Measurements from ENCODE around the gene PDHA2. TPM values are rescaled to one million over a fixed set of nuclear protein-coding genes. Genes with fewer than 3 reads are reported as not detected.
"Not testable (repeated sequence)": the region's sequence is repeated elsewhere in the genome, so short reads cannot be mapped to it uniquely, and the experiment has no call there.

Gene PDHA2
- total RNA-seq, result not detected in 2 replicates

GRCh38 chr4:95839891-95840290 lies at the start of gene PDHA2:
PDHA2 (plus strand) TSS chr4:95840093; CDS start chr4:95840151, 58 bp downstream.
- intact Hi-C loops (cut with micrococcal nuclease), result no loop called here

DNA sequence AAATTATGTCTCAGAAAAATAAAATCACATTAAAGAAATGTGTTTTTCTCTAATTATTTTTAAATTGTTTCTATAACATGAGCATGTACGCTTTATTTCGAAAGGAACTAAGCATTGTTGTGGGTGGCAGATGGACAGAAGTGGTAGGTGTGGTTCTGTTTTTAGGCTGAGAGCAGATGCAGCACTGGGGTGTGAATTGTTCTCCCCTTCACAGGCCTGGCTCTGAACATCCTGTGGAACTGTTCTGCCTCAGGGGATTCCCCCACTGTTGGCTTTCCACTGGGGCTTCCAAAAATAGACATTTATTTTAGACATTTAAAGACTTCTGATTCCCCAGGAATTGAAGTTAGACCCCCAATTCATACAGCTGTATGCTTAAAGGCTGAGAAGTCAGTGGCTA lies 41.9 kb upstream of the PDHA2 start:
- intact Hi-C loops (cut with micrococcal nuclease), result no loop called here

- intact Hi-C loops (cut with micrococcal nuclease), result no loop called here
Observed at GRCh38 chr4:95798727-95799126, 41.2 kb upstream of the PDHA2 start.

GRCh38 chr4:95821867-95822266 lies 18.0 kb upstream of the PDHA2 start:
- intact Hi-C loops (cut with micrococcal nuclease), result no loop called here

DNA sequence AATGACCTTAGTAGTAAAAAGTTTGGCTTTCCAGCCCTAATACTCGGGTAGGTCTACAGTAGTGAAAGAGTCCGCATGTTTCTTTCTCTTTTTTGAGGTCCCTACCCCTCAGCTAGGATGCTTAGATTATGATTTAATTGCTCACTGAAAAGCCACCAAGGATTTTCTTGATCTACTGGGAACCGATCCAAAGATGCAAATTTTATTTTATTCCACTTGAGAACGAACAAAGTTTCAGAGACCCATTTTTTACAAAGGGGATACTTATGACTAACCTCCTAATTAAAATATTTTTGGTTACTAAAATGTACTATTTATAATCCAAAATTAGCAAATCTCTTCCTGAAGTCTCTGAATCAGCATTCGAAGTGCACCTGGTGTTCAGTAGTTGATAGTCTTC lies 14.3 kb upstream of the PDHA2 start:
- intact Hi-C loops (cut with micrococcal nuclease), result no loop called here

DNA sequence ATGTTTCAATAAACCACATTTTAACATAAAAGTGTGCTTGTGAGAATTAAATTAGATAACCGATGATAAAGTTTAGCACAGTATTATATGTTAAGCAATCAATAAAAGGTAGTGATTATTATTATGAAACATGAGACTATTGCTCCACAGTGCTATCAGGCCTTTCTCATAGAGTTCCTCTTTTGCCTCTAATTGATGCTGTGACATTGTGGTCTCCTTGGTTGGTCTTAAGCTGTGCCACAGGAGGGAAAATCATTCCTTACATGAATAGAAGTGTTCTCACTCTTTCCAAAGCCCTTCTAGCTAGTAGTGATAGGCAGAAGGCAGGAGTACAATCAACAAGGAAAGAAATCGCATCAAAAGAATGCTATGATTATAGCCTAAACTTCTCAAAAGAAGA lies 9.2 kb upstream of the PDHA2 start:
- intact Hi-C loops (cut with micrococcal nuclease), result no loop called here

DNA sequence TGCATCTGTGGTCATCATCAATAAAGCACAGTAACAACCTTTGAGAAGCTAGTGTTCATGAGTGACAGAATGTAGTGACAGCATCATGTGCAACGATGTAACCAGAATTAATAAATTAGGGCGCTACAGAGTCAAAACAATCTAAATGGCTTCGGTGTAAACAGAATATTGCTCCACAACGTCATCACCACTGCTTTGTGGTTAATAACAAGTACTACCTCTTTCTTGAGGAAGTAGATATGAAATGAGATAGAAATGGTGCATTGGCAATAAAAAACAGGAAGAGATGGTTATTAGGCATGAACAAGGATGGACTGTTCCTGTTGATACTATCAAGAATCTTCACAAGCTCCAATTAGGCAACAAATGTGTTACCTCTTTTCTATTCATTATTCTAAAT lies 8.7 kb upstream of the PDHA2 start:
- intact Hi-C loops (cut with micrococcal nuclease), result no loop called here

GRCh38 chr4:95833711-95834194 lies 6.1 kb upstream of the PDHA2 start:
- intact Hi-C loops (cut with micrococcal nuclease), result no loop called here

GRCh38 chr4:95835672-95836071 lies 4.2 kb upstream of the PDHA2 start:
- intact Hi-C loops (cut with micrococcal nuclease), result no loop called here

DNA sequence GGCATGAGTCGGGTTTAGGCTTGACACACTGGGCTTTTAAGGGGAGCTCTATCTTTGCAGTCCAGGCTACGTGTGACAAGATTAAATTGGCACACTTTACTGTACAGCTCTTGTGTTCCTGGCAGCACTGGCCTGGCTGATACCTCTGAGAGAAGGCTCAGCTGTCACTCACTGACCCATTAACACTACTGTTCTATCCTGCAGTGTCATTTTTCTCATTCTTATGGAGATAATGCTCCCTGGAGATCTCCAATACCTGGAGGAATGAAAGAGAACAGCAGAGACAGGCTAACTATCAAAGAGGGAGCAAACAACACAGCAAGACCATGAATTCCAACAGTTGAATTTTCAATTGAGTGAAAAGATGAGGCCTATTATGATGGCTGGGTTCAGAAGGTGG lies 1.7 kb upstream of the PDHA2 start:
- intact Hi-C loops (cut with micrococcal nuclease), result no loop called here

DNA sequence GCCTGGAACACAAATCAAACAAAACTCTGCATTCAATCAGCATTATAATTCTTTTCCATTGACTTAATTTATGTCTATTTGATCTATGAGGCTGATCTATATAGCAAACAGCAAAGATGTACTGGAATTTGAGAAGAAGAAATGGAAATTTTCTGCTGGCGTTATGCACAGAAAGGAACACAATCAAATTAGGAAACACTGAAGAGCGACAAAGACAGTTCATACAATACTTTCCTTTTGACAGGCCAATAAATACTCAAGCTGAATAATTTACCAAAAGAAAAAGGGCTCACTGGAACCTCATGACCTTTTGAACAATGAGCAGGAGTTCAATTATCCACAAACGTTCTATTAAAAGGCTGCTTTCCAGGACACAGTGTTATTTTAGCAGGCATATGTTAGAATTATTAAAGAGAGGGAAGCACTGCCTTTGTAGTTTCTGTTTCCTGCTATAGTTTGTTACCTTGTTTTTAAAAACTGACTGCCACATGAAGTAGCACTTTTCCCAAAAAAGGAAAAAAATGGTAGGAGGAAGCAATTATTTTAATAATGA lies 8.1 kb downstream of the PDHA2 start:
- intact Hi-C loops (cut with micrococcal nuclease), result no loop called here

- intact Hi-C loops (cut with micrococcal nuclease), result no loop called here
Observed at GRCh38 chr4:95850161-95850560, 10.3 kb downstream of the PDHA2 start.

GRCh38 chr4:95857761-95858160 lies 17.9 kb downstream of the PDHA2 start:
- intact Hi-C loops (cut with micrococcal nuclease), result no loop called here

DNA sequence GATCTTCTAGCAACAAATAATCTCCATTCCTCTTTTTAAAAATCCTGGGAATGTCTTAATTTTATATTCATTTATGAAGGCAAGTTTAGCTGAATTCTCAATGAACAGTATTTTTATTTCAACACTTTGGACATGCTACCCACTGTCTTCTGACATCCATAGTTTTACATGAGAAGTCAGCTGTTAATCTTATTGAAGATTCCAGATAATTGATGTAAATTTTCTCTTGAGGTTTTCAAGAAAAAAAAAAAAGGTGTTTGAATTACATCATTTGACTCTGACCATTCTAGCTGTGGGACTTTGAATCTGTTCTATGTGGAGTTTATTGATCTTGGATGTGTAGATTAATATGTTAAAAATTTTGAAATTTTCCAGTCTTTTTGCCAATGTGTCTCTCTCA lies 28.0 kb downstream of the PDHA2 start:
- intact Hi-C loops (cut with micrococcal nuclease), result no loop called here

GRCh38 chr4:95869414-95869813 lies 29.5 kb downstream of the PDHA2 start:
- intact Hi-C loops (cut with micrococcal nuclease), result not testable (repeated sequence)

DNA sequence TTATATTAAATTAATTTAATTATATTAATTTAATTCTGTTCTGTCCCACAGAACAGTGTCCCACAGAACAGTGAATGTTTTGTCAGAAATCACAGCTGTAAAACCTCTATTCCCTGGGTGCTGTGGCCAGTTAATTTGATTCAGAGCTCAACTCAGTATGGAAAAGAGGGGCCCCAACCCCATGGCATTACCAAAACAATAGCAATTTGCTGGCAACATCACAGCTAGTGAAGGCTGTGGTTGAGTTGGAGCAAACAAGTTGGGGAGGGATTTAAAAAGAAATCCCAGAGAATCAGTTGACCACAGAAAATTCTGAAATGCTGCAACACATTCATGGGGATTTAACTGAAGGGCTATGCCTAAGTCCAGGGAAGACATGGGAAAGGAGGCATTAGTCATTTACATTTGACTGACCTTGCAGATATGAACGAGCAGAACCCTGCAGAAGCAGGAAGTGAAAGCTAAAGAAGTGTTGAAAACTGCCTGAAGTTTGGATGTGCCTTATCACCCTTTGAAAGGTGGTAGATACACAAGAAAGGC lies 30.1 kb downstream of the PDHA2 start:
- intact Hi-C loops (cut with micrococcal nuclease), result no loop called here

DNA sequence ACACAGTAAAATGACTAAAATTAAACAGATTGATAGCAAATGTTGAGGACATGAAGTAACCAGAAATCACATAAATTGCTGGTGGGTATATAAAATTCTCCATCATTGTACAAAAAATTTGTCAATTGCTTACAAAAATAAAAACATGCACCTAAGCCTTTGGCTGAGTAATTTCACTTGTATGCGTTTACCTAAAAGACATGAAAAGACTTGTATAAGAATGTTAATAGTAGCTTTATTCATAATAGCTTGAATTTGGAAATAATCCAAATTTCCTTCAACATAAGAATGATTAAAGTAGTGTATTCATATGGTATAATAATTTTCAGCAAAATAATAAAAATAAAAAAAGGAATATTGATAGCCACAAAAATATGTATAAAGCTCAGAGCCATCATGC lies 37.7 kb downstream of the PDHA2 start:
- intact Hi-C loops (cut with micrococcal nuclease), result no loop called here

DNA sequence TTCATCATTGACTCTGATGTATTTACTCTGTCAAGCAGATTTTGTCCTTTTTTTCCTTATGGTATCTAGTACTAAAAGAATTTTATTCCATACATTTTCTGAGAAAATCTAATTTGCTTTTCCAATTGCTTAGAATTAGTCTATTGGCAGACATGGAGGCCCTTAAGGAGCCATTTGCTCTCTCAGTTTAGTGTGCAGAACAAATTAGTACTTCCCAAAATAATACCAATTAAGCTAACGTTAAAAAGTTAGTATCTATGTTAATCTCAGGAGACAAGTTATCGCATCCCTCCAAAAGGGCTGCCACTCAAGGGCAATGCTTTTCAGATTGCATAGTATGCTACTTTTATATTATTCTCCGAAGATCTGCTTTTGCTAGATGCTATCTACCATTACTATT lies 47.7 kb downstream of the PDHA2 start:
- intact Hi-C loops (cut with micrococcal nuclease), result no loop called here

GRCh38 chr4:95889662-95890061 lies 49.8 kb downstream of the PDHA2 start:
- intact Hi-C loops (cut with micrococcal nuclease), result no loop called here

All from T-helper 2 cell treated with Interferon-gamma antibody and Interleukin-4, amounts not matched to agents 100 ng/mL and 5 ng/mL, for 36 hours (primary cell).